ENCODE results near the gene CRYBG1. TPM values are rescaled to one million over a fixed set of nuclear protein-coding genes. Genes with fewer than 3 reads are reported as not detected.

The CRYBG1 gene
- total and polyA plus RNA-seq, 2 of the 4 experiments (the other 2 are of a cell fraction), result 0.38 to 1.1 TPM

GRCh38 chr6:106466211-106466610, 105.7 kb downstream of the CRYBG1 start:
- H3K4me3 ChIP-seq (ENCODE audit: insufficient read depth, low read depth, low read length), result no peak overlapping the region
- no peak overlapping the region for H2BK20ac ChIP-seq (ENCODE audit: low read depth, low read length)
- DNase-seq (no peak), ATAC-seq (ENCODE audit: low read depth) (no peak)
- no peak overlapping the region for H3K18ac ChIP-seq (ENCODE audit: low read depth, low read length)
- H2AFZ ChIP-seq (replicated peaks; ENCODE audit: low read length, poor library complexity), result no peak overlapping the region
- no peak overlapping the region for H4K91ac ChIP-seq (ENCODE audit: insufficient read depth, low read depth, low read length)
- intact Hi-C loops (cut with micrococcal nuclease), result no loop called here
- ChIA-PET CTCF (no interaction called here), POLR2A (ENCODE audit: unreplicated experiment) (no interaction called here)
- no peak overlapping the region for H4K5ac ChIP-seq (ENCODE audit: low read depth, low read length)
- H3K4me1 ChIP-seq (ENCODE audit: control insufficient read depth, insufficient read depth, low read length), result no peaks in the 10 kb centered on the region
- no peaks in the 10 kb centered on the region for H3K36me3 ChIP-seq (ENCODE audit: control insufficient read depth, insufficient read depth, low read length)
- no CpG with 5 or more reads among the region's 2 CpGs for WGBS, 2 experiments (ENCODE audit: extremely low coverage in 2 of 2, insufficient read length in 1 of 2)
- no peak overlapping the region for H3K4ac ChIP-seq (ENCODE audit: low read depth, low read length)
- in situ Hi-C loops (cut with MboI; ENCODE audit: low sequenced_read_pairs), result no loop called here
- H3K9me3 ChIP-seq (ENCODE audit: control insufficient read depth, insufficient read depth, low read length), result no peaks in the 10 kb centered on the region
- no peak overlapping the region for H2BK15ac ChIP-seq (ENCODE audit: low read depth, low read length)
- H3K14ac ChIP-seq (replicated peaks; ENCODE audit: low read depth, low read length), result no peak overlapping the region
- H2AK9ac ChIP-seq (replicated peaks; ENCODE audit: low read depth, low read length, poor library complexity), result no peak overlapping the region
- no peak overlapping the region for H3K23ac ChIP-seq (ENCODE audit: low read depth, low read length)
- H3K27me3 ChIP-seq (ENCODE audit: control insufficient read depth, insufficient read depth, low read length), result peaks cover 31% of the 10 kb centered on the region
- no peak overlapping the region for H2AK5ac ChIP-seq (ENCODE audit: low read depth, low read length)
- no TSS peak for BruUV-seq (replicated peaks)
- no peaks in the 10 kb centered on the region for H3K9me1 ChIP-seq (ENCODE audit: insufficient read depth, low read length)
- H3K27ac ChIP-seq (ENCODE audit: insufficient read depth, low read length), result no peak overlapping the region
- dilution Hi-C loops (cut with HindIII; ENCODE audit: low sequenced_read_pairs, unreplicated experiment), result loop anchor here (25.0 kb wide), 1 partner anchor 496 kb away; the partner anchor contains the start of gene CD24
- H4K20me1 ChIP-seq (ENCODE audit: insufficient read depth, low read length), result no peaks in the 10 kb centered on the region
- H4K8ac ChIP-seq (ENCODE audit: low read depth in 2 of 2, low read length in 2 of 2), result no peak overlapping the region
- no peak overlapping the region for H2BK5ac ChIP-seq (ENCODE audit: low read depth, low read length, poor library complexity, severe bottlenecking)
- no peak overlapping the region for H3K56ac ChIP-seq (ENCODE audit: extremely low read depth, insufficient read depth, low read length)
- TF ChIP-seq CHD1 (IDR thresholded peaks at IDR 0.05; ENCODE audit: low read depth, low read length), result no peak
- TF ChIP-seq RFX5 (IDR thresholded peaks at IDR 0.05; ENCODE audit: low read depth, low read length), result no peak
- no peak for TF ChIP-seq RCOR1 (IDR thresholded peaks at IDR 0.05; ENCODE audit: insufficient replicate concordance, low read length)
- TF ChIP-seq USF2 (IDR thresholded peaks at IDR 0.05; ENCODE audit: low read depth, low read length), result no peak
- TF ChIP-seq NFE2L2 (IDR thresholded peaks at IDR 0.05; ENCODE audit: low read depth, low read length), result no peak
- TF ChIP-seq SMC3 (IDR thresholded peaks at IDR 0.05; ENCODE audit: low read depth, low read length), result no peak
- no peak for TF ChIP-seq MXI1 (IDR thresholded peaks at IDR 0.05; ENCODE audit: borderline replicate concordance, low read depth, low read length)
- no peak for TF ChIP-seq MAFK (IDR thresholded peaks at IDR 0.05; ENCODE audit: low read depth, low read length)
- TF ChIP-seq CEBPB (IDR thresholded peaks at IDR 0.05; ENCODE audit: low read depth, low read length), result no peak
- H3K4me2 ChIP-seq (ENCODE audit: low read depth, low read length), result no peak overlapping the region
- no peaks in the 10 kb centered on the region for H3K79me1 ChIP-seq (ENCODE audit: low read depth in 1 of 2, low read length in 2 of 2)
- H3K9ac ChIP-seq (ENCODE audit: low read depth, low read length), result no peak overlapping the region
- H2BK120ac ChIP-seq (ENCODE audit: low read depth, low read length), result no peak overlapping the region

Measured in IMR-90 (cell line).